Measurements from ENCODE around the gene PIH1D1. TPM values are rescaled to one million over a fixed set of nuclear protein-coding genes. Genes with fewer than 3 reads are reported as not detected.

PIH1D1 gene
- total and polyA plus RNA-seq, 2 of the 8 experiments (the other 6 are each of a cell fraction or from before 2014, with no cell fraction given) = 146 to 195 TPM

- no peak for TF ChIP-seq RBBP5 (IDR thresholded peaks at IDR 0.05; ENCODE audit: borderline replicate concordance, low read depth, low read length)
- no peak for TF ChIP-seq BRCA1 (IDR thresholded peaks at IDR 0.05; ENCODE audit: low read depth, low read length)
- peak; percentile 69; the same call in 1 of the 2 replicates for TF ChIP-seq POLR2AphosphoS5 (IDR thresholded peaks at IDR 0.05; ENCODE audit: low read depth, low read length)
- no peak for TF ChIP-seq RFX5 (IDR thresholded peaks at IDR 0.05; ENCODE audit: borderline replicate concordance, low read depth, low read length)
- TF ChIP-seq TEAD4 (IDR thresholded peaks at IDR 0.05; ENCODE audit: low read depth, low read length) = no peak
- no peak for TF ChIP-seq CREB1 (IDR thresholded peaks at IDR 0.05)
- TF ChIP-seq EZH2 (IDR thresholded peaks at IDR 0.05; ENCODE audit: low read depth, low read length, severe bottlenecking) = no peak
- TF ChIP-seq SRF (IDR thresholded peaks at IDR 0.05; ENCODE audit: low read depth, low read length) = no peak
- peak in 1 of 2 experiments; percentile 14; a peak in 2 of 3 replicates for TF ChIP-seq POLR2A (IDR thresholded peaks at IDR 0.05; ENCODE audit: control extremely low read depth in 1 of 2, low read depth in 2 of 2, low read length in 2 of 2)
- TF ChIP-seq NRF1 (IDR thresholded peaks at IDR 0.05; ENCODE audit: low read depth, low read length) = no peak
- TF ChIP-seq HDAC2 (IDR thresholded peaks at IDR 0.05; ENCODE audit: borderline replicate concordance in 1 of 2, low read depth in 2 of 2, low read length in 2 of 2) = no peak
- no peak for TF ChIP-seq MAFK (IDR thresholded peaks at IDR 0.05; ENCODE audit: low read depth, low read length)
- TF ChIP-seq FOSL1 (IDR thresholded peaks at IDR 0.05; ENCODE audit: insufficient read depth, low read depth, low read length) = no peak
- peak; percentile 66 for TF ChIP-seq TAF7 (optimal IDR thresholded peaks at IDR 0.05; ENCODE audit: borderline replicate concordance, low read depth, low read length)
- no peak for TF ChIP-seq TCF12 (IDR thresholded peaks at IDR 0.05; ENCODE audit: low read depth, low read length)
- TF ChIP-seq SP4 (IDR thresholded peaks at IDR 0.05; ENCODE audit: low read length) = no peak
- no peak for TF ChIP-seq RAD21 (IDR thresholded peaks at IDR 0.05 in 1 of 2, conservative IDR thresholded peaks at IDR 0.05 in 1 of 2; ENCODE audit: low read depth in 2 of 2, low read length in 2 of 2)
- TF ChIP-seq, protein P1, sequence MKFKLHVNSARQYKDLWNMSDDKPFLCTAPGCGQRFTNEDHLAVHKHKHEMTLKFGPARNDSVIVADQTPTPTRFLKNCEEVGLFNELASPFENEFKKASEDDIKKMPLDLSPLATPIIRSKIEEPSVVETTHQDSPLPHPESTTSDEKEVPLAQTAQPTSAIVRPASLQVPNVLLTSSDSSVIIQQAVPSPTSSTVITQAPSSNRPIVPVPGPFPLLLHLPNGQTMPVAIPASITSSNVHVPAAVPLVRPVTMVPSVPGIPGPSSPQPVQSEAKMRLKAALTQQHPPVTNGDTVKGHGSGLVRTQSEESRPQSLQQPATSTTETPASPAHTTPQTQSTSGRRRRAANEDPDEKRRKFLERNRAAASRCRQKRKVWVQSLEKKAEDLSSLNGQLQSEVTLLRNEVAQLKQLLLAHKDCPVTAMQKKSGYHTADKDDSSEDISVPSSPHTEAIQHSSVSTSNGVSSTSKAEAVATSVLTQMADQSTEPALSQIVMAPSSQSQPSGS (IDR thresholded peaks at IDR 0.05; ENCODE audit: low read length) = no peak; the same call in 1 of the 2 replicates
Observed at GRCh38 chr19:49491804-49492572, 40.4 kb upstream of the PIH1D1 start (continued).

Measured in H1 (cell line).